GM18868 (cell line): ENCODE data around the gene CNFN.
A peak's percentile ranks its signal among the peaks of the same experiment; 100 is the strongest.

Experiments
- ATAC-seq: cut with Tn5 transposase; IDR thresholded peaks from one replicate; pipeline ENCODE4 v1.9.1; 2021; ENCODE audit warnings: mild to moderate bottlenecking, moderate library complexity; ENCODE audit not compliant: unreplicated experiment

The CNFN gene, protein sequence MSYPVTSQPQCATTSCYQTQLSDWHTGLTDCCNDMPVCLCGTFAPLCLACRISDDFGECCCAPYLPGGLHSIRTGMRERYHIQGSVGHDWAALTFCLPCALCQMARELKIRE

DNA sequence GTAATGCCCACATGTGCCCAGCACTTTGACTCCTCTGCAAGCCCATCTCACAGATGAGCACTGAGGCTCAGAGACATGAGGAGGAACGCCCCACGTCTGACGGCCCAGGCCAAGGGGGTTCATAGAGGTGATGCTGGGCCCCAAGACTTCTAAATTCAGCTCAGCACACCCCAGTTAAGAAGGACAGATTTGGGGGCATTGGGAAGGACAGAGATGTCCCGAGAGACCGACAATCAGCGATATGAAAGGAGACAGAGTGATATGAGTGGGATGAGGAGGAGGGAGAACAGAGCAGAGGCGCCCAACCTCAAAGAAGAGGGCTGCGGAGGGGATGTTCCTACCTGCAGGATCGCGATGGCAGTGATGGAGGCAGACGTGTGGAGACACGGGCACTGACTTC lies at the start of gene CNFN:
CNFN (minus strand) TSS at position 399 of the 400 bp plus-strand sequence. CDS start 1,260 bp downstream, outside the sequence.
- no peak for ATAC-seq

GRCh38 chr19:42436006-42436405 lies 45.9 kb upstream of the CNFN start:
- ATAC-seq = no peak

DNA sequence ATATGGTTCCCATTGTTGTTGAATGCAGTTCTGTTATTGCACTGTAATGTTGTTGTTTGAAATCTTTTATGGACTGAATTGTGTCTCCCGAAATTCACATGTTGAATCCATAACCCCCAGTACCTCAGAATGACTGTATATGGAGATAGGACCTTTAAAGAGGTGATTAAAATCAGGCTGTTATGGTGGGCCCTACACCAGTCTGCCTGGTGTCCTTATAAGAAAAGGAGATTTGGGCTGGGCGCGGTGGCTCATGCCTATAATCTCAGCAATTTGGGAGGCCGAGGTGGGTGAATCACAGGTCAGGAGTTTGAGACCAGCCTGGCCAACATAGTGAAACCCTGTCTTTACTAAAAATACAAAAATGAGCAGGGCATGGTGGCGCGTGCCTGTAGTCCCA lies 45.2 kb upstream of the CNFN start:
- no peak for ATAC-seq

DNA sequence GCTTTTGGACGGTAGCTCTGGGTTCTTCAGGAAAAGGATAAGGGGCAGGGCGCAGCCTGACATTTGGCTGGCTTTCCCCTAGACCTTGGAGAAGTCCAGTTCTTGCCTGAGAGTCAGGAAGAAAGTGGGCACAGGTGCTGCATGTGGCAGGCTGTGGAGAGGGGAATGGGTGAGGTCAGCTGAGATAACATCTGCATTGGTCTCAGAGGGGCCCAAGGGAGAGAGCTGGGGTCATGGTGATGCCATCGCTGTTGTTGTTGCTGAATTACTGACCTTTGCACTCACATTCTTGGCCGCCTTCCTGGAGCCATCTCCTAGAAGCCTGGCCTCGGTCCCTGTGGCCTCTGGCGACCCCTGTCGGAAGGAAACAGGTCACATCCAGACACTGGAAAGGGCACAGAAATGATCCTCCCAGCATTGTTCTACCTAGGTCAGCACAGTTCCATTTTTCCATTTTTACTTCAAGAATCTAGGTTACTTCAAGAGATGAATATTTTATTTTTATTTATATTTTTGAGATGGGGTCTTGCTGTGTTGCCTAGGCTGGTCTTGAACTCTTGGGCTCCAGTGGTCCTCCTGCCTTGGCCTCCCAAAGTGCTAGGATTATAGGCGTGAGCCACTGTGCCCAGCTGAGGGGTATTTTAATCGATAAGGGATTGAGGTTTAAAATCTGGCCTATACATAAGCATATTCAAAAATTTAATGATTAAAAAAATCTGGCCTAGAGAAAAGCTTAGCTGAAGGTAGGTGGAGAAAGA lies 43.6 kb upstream of the CNFN start:
- no peak for ATAC-seq

DNA sequence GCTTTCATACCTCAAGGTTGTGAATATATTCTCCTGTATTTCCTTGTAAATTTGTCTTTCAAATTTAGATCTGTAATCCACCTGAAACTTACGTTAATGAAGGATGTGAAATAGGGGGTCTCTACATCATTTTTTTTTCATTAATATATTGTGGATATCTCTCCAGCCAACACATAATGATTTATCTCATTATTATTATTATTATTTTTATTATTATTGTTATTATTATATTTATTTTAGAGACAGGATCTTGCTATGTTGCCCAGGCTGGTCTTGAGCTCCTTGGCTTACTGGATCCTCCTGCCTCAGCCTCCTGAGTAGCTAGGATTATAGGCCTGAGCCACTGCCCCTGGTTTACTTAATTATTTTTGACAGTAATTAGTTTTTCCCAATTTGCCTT lies 41.4 kb upstream of the CNFN start:
- no peak for ATAC-seq

DNA sequence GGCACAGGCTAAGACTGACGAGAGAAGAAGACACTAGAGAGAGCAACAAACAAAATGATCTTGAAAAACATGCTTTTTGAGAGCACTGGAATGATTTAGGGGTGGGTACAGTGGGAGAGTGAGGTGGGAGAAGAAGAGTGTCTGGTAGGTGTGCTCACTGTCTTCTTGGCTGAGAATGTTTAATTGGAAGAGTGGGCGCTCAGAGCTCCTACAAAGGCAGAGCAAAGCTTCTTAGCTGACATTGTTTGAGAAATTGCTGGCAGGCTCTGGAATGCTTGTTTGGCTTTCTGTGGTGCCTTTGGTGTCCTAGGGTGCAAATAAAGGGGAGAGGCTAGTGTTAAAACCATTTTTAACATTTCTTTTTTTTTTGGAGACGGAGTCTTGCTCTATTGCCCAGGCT lies 38.6 kb upstream of the CNFN start:
- no peak for ATAC-seq

- ATAC-seq = no peak
Measured at GRCh38 chr19:42427313-42427712, 37.2 kb upstream of the CNFN start, which contains the start of gene LIPE. Gene LIPE (minus strand): TSS chr19:42427388. CDS start chr19:42427149, 239 bp downstream.

DNA sequence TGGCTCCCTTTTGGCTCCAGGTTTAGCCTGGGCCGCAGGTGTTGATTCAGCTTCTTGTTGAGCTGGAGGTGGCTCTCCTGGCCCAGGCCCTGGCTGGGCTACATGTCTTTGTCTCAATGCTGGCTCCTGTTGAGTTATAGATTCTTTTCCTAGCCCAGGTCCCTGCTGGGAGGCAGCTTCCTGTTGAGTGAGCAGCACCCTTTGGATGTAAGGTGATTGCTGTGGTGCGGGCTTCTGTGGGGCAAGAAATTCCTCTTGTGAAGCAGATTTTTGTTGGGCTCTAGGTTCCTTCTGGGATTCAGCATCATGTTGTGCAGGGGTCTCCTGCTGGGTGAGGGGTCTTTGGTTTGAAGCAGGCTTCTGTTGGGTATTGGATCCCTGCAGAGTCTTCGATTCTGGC lies 36.5 kb upstream of the CNFN start:
- no peak for ATAC-seq

GRCh38 chr19:42424712-42425131 lies 34.6 kb upstream of the CNFN start:
- ATAC-seq = no peak

DNA sequence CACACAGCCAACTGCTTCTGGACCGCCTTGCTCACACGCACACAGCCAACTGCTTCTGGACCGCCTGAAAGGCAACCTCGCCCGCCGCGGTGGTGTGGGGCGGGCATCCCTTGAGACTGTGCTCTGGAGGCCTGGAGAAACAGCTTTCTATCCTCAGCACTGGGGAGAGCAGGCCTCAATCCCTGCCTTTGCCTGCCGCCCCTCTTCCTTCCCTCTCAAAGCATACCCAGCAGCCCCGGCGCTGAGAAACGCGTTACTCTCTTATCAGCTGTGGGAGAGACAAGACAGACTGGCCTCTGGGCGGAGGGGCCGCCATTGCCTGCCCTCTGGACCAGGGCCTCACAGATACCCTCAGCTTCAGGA lies 34.2 kb upstream of the CNFN start:
- no peak for ATAC-seq

GRCh38 chr19:42423462-42424344 lies 33.6 kb upstream of the CNFN start:
- peak; percentile 78 for ATAC-seq

- ATAC-seq = peak; percentile 28
Measured at GRCh38 chr19:42422901-42423461, 32.9 kb upstream of the CNFN start.

DNA sequence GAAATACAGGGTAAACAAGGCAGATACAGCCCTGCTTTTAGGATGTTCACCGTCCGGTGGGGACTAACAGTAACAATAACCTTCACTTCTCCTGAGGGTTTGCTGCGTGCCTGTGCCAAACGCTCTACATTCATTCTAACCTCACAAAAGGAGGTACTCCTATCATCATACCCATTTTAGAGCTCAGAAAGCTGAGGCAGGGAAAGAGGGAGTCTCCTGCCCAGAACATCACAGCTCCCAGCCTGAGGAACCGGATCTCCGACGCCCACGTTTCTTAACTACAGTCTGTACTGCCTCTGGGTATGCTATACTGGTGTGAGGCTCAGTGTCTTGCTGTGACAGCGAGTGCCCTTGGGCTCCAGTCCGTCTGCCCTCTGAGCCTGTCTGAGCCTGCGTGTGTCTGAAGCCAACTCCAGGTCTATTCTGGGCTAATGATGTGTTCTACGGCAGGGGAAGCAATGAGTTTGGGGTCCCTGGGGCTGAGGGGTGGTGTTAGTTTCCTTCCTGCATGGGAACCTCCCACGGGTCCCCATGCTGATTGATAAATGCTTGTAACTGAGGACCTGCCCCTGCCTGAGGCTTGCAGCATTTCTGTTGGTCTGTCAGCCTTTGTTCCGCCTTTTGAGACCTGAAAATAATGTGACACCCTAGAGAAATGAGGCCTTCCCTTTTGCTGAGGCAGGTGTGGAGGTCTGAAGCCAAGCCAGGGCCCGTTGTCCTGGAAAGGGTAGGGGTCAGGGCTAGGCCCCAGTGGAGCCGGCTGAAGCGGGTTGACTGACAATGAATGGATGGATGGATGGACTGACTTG lies 32.2 kb upstream of the CNFN start:
- ATAC-seq = no peak

- no peak for ATAC-seq
Measured at GRCh38 chr19:42421591-42422031, 31.5 kb upstream of the CNFN start.

- no peak for ATAC-seq
Measured at GRCh38 chr19:42421101-42421500, 31.0 kb upstream of the CNFN start.

GRCh38 chr19:42420055-42420544 lies 30.0 kb upstream of the CNFN start:
- no peak for ATAC-seq

GRCh38 chr19:42419309-42419708 lies 29.2 kb upstream of the CNFN start:
- ATAC-seq = no peak

DNA sequence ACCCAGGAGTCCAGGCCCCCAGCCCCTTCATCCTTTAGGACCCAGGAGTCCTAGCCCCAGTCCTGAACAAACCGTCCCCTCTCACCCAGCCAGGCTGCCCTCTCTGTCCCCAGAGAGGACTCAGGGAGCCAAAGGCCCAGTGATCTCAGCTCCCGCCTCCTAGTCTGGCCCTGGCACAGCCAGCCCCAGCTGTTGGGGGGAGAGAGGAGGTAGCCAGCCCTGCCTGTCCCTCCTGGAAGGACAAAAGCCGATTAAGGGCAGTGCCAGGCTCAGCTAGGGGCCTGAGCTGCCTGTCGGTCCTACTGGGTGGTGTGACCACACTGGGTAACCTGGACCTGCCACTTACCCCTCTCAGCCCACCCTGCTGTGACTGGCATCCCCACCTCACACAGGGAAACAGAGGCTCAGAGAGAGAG lies 22.6 kb upstream of the CNFN start:
- ATAC-seq = no peak

GRCh38 chr19:42412227-42412626 lies 22.1 kb upstream of the CNFN start:
- ATAC-seq = no peak

DNA sequence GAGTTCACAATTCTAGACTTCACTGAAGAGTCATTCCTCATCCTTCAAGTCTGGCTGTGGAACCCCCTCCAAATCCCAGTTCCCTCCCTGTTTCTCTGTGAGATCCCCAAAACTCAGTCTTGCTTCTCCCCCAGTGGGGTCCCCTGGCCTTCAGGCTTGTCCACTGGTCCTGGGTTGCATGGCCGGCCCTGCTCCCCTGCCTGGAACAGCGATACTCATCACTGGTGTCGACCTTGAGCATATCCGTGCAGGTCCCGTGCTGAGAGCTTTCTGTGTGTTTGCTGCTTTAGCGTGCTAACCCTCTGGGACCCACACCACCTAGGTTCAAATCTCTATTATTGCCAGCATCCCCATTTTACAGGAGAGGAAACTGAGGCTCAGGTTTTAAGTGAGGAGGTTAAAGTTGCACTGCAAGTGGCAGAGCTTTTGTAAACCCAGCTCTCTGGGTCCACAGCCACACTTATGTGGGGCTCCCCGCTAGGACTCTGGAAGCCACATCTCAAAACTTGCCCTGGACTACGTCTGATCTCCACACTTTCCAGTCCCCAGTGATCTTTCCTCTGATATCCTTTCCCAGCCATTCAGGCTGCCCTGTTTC lies 21.6 kb upstream of the CNFN start:
- no peak for ATAC-seq
